ENCODE measurements around the gene KLHL3. TPM values are rescaled to one million over a fixed set of nuclear protein-coding genes. Genes with fewer than 3 reads are reported as not detected.
"Not testable (repeated sequence)": the region's sequence is repeated elsewhere in the genome, so short reads cannot be mapped to it uniquely, and the experiment has no call there.

KLHL3 gene
- 1.7 and 2.3 TPM in 2 replicates for total RNA-seq

- intact Hi-C loops (cut with micrococcal nuclease), result loop anchor here (1.0 to 2.0 kb wide), 3 partner anchors 19 to 75 kb away; partner anchors contain the start of gene HNRNPA0
- H3K9me3 Mint-ChIP-seq, result peaks cover 8% of the 10 kb centered on the region
- peaks cover 3% of the 10 kb centered on the region for H3K27me3 Mint-ChIP-seq (ENCODE audit: low read depth)
- H3K4me3 Mint-ChIP-seq (ENCODE audit: low read depth), result no peak within 1 kb of the TSS
- H3K27ac Mint-ChIP-seq, result no peak within 1 kb of the TSS
- peak; percentile 27 for DNase-seq (ENCODE audit: low spot score)
- peaks cover 6% of the 10 kb centered on the region for H3K36me3 Mint-ChIP-seq (ENCODE audit: low read depth)
- peaks cover 11% of the 10 kb centered on the region for H3K4me1 Mint-ChIP-seq (ENCODE audit: low read depth)
These were observed at the start of gene KLHL3 for GRCh38 chr5:137735555-137736284. Gene KLHL3, minus strand, starts transcription at chr5:137736089. Its CDS starts 443 bp downstream, at chr5:137735646.

- intact Hi-C loops (cut with micrococcal nuclease), result no loop called here
- Mint-ChIP-seq H3K27ac (no peak overlapping the region), H3K4me1 (ENCODE audit: low read depth) (no peaks in the 10 kb centered on the region), H3K27me3 (ENCODE audit: low read depth) (peaks cover 34% of the 10 kb centered on the region), H3K4me3 (ENCODE audit: low read depth) (no peak overlapping the region), H3K9me3 (no peaks in the 10 kb centered on the region), H3K36me3 (ENCODE audit: low read depth) (no peaks in the 10 kb centered on the region)
- DNase-seq (ENCODE audit: low spot score), result no peak
These were observed 47.2 kb upstream of the KLHL3 start for GRCh38 chr5:137782984-137783536.

GRCh38 chr5:137782055-137782454 is 46.2 kb upstream of the KLHL3 start:
- no peak for DNase-seq (ENCODE audit: low spot score)
- no peak overlapping the region for H3K27ac Mint-ChIP-seq
- no peaks in the 10 kb centered on the region for H3K4me1 Mint-ChIP-seq (ENCODE audit: low read depth)
- no peaks in the 10 kb centered on the region for H3K9me3 Mint-ChIP-seq
- H3K36me3 Mint-ChIP-seq (ENCODE audit: low read depth), result no peaks in the 10 kb centered on the region
- intact Hi-C loops (cut with micrococcal nuclease), result no loop called here
- no peak overlapping the region for H3K4me3 Mint-ChIP-seq (ENCODE audit: low read depth)
- H3K27me3 Mint-ChIP-seq (ENCODE audit: low read depth), result peaks cover 33% of the 10 kb centered on the region

GRCh38 chr5:137778772-137779564 is 43.1 kb upstream of the KLHL3 start:
- Mint-ChIP-seq H3K9me3 (no peaks in the 10 kb centered on the region), H3K4me1 (ENCODE audit: low read depth) (no peaks in the 10 kb centered on the region), H3K36me3 (ENCODE audit: low read depth) (no peaks in the 10 kb centered on the region), H3K27ac (no peak overlapping the region), H3K4me3 (ENCODE audit: low read depth) (no peak overlapping the region), H3K27me3 (ENCODE audit: low read depth) (peaks cover 18% of the 10 kb centered on the region)
- intact Hi-C loops (cut with micrococcal nuclease), result loop anchor here (2.0 to 5.0 kb wide), 2 partner anchors 288 to 354 kb away; no protein-coding TSS in a partner anchor
- no peak for DNase-seq (ENCODE audit: low spot score)

GRCh38 chr5:137767937-137768336 is 32.0 kb upstream of the KLHL3 start:
- DNase-seq (ENCODE audit: low spot score); H3K4me3 Mint-ChIP-seq (ENCODE audit: low read depth); H3K27ac Mint-ChIP-seq; intact Hi-C loops (cut with micrococcal nuclease); H3K4me1 Mint-ChIP-seq (ENCODE audit: low read depth); H3K36me3 Mint-ChIP-seq (ENCODE audit: low read depth): not testable (repeated sequence)
- Mint-ChIP-seq H3K9me3 (peaks cover 20% of the 10 kb centered on the region), H3K27me3 (ENCODE audit: low read depth) (peaks cover 31% of the 10 kb centered on the region)

- no peaks in the 10 kb centered on the region for H3K4me1 Mint-ChIP-seq (ENCODE audit: low read depth)
- H3K4me3 Mint-ChIP-seq (ENCODE audit: low read depth), result no peak overlapping the region
- intact Hi-C loops (cut with micrococcal nuclease), result no loop called here
- no peak overlapping the region for H3K27ac Mint-ChIP-seq
- H3K9me3 Mint-ChIP-seq, result no peaks in the 10 kb centered on the region
- H3K36me3 Mint-ChIP-seq (ENCODE audit: low read depth), result no peaks in the 10 kb centered on the region
- H3K27me3 Mint-ChIP-seq (ENCODE audit: low read depth), result peaks cover 13% of the 10 kb centered on the region
- DNase-seq (ENCODE audit: low spot score), result no peak
These were observed 25.7 kb upstream of the KLHL3 start for GRCh38 chr5:137761566-137761965.

GRCh38 chr5:137760719-137761516 is 25.0 kb upstream of the KLHL3 start:
- Mint-ChIP-seq H3K4me3 (ENCODE audit: low read depth) (no peak overlapping the region), H3K27ac (no peak overlapping the region), H3K9me3 (peaks cover 2% of the 10 kb centered on the region), H3K4me1 (ENCODE audit: low read depth) (no peaks in the 10 kb centered on the region), H3K36me3 (ENCODE audit: low read depth) (no peaks in the 10 kb centered on the region), H3K27me3 (ENCODE audit: low read depth) (peaks cover 10% of the 10 kb centered on the region)
- intact Hi-C loops (cut with micrococcal nuclease), result no loop called here
- no peak for DNase-seq (ENCODE audit: low spot score)

- intact Hi-C loops (cut with micrococcal nuclease), result no loop called here
- H3K27me3 Mint-ChIP-seq (ENCODE audit: low read depth), result peaks cover 4% of the 10 kb centered on the region
- no peak for DNase-seq (ENCODE audit: low spot score)
- H3K4me3 Mint-ChIP-seq (ENCODE audit: low read depth), result no peak overlapping the region
- H3K27ac Mint-ChIP-seq, result no peak overlapping the region
- no peaks in the 10 kb centered on the region for H3K4me1 Mint-ChIP-seq (ENCODE audit: low read depth)
- no peaks in the 10 kb centered on the region for H3K36me3 Mint-ChIP-seq (ENCODE audit: low read depth)
- peaks cover 4% of the 10 kb centered on the region for H3K9me3 Mint-ChIP-seq
These were observed 24.4 kb upstream of the KLHL3 start for GRCh38 chr5:137760294-137760693.

- no peak overlapping the region for H3K27ac Mint-ChIP-seq
- peaks cover 4% of the 10 kb centered on the region for H3K9me3 Mint-ChIP-seq
- peaks cover 7% of the 10 kb centered on the region for H3K36me3 Mint-ChIP-seq (ENCODE audit: low read depth)
- no peak overlapping the region for H3K4me3 Mint-ChIP-seq (ENCODE audit: low read depth)
- peaks cover 3% of the 10 kb centered on the region for H3K27me3 Mint-ChIP-seq (ENCODE audit: low read depth)
- no peak for DNase-seq (ENCODE audit: low spot score)
- peaks cover 3% of the 10 kb centered on the region for H3K4me1 Mint-ChIP-seq (ENCODE audit: low read depth)
- intact Hi-C loops (cut with micrococcal nuclease), result no loop called here
These were observed 22.9 kb upstream of the KLHL3 start for GRCh38 chr5:137758715-137759306.

- intact Hi-C loops (cut with micrococcal nuclease), result no loop called here
- Mint-ChIP-seq H3K27me3 (ENCODE audit: low read depth) (no peaks in the 10 kb centered on the region), H3K4me1 (ENCODE audit: low read depth) (peaks cover 3% of the 10 kb centered on the region), H3K4me3 (ENCODE audit: low read depth) (no peak overlapping the region), H3K36me3 (ENCODE audit: low read depth) (peaks cover 14% of the 10 kb centered on the region), H3K9me3 (peaks cover 4% of the 10 kb centered on the region), H3K27ac (no peak overlapping the region)
- no peak for DNase-seq (ENCODE audit: low spot score)
These were observed 22.2 kb upstream of the KLHL3 start for GRCh38 chr5:137758121-137758520.

GRCh38 chr5:137757634-137758033 is 21.7 kb upstream of the KLHL3 start:
- Mint-ChIP-seq H3K27me3 (ENCODE audit: low read depth) (no peaks in the 10 kb centered on the region), H3K4me1 (ENCODE audit: low read depth) (peaks cover 3% of the 10 kb centered on the region), H3K9me3 (peaks cover 4% of the 10 kb centered on the region), H3K36me3 (ENCODE audit: low read depth) (peaks cover 19% of the 10 kb centered on the region), H3K4me3 (ENCODE audit: low read depth) (no peak overlapping the region), H3K27ac (no peak overlapping the region)
- intact Hi-C loops (cut with micrococcal nuclease), result no loop called here
- DNase-seq (ENCODE audit: low spot score), result no peak
